ENCODE results near the gene OSBPL2.

Gene OSBPL2

GRCh38 chr20:62262064-62262463 is 23.7 kb downstream of the OSBPL2 start:
- DNase-seq: no peak

- no peak for DNase-seq
Observed at GRCh38 chr20:62263396-62263795, 25.1 kb downstream of the OSBPL2 start.

GRCh38 chr20:62265365-62265764 is 27.0 kb downstream of the OSBPL2 start:
- DNase-seq: no peak

GRCh38 chr20:62266340-62266739 is 28.0 kb downstream of the OSBPL2 start:
- no peak for DNase-seq

- DNase-seq: no peak
Observed at GRCh38 chr20:62266851-62267250, 28.5 kb downstream of the OSBPL2 start.

GRCh38 chr20:62267543-62267942 is 29.2 kb downstream of the OSBPL2 start:
- no peak for DNase-seq

- DNase-seq: no peak
Observed at GRCh38 chr20:62268228-62268900, 30.0 kb downstream of the OSBPL2 start.

- DNase-seq: no peak
Observed at GRCh38 chr20:62269378-62269777, 31.1 kb downstream of the OSBPL2 start.

GRCh38 chr20:62269871-62270270 is 31.6 kb downstream of the OSBPL2 start:
- DNase-seq: no peak

- no peak for DNase-seq
Observed at GRCh38 chr20:62272200-62272599, 33.9 kb downstream of the OSBPL2 start.

- no peak for DNase-seq
Observed at GRCh38 chr20:62273416-62273815, 35.1 kb downstream of the OSBPL2 start.

GRCh38 chr20:62274332-62274950 is 36.1 kb downstream of the OSBPL2 start:
- no peak for DNase-seq

GRCh38 chr20:62275219-62275618 is 36.9 kb downstream of the OSBPL2 start:
- DNase-seq: no peak

GRCh38 chr20:62276439-62276838 is 38.1 kb downstream of the OSBPL2 start:
- no peak for DNase-seq

- no peak for DNase-seq
Observed at GRCh38 chr20:62277253-62277652, 38.9 kb downstream of the OSBPL2 start.

GRCh38 chr20:62280303-62280702 is 42.0 kb downstream of the OSBPL2 start:
- no peak for DNase-seq

GRCh38 chr20:62281161-62281933 is 43.0 kb downstream of the OSBPL2 start:
- peak; percentile 78 for DNase-seq

GRCh38 chr20:62282103-62282502 is 43.8 kb downstream of the OSBPL2 start:
- DNase-seq: no peak

- DNase-seq: no peak
Observed at GRCh38 chr20:62282877-62283503, 44.7 kb downstream of the OSBPL2 start.

GRCh38 chr20:62284448-62284847 is 46.1 kb downstream of the OSBPL2 start:
- no peak for DNase-seq

GRCh38 chr20:62285151-62285550 is 46.8 kb downstream of the OSBPL2 start:
- DNase-seq: no peak

- no peak for DNase-seq
Observed at GRCh38 chr20:62285722-62286121, 47.4 kb downstream of the OSBPL2 start.

GRCh38 chr20:62286493-62287064 is 48.3 kb downstream of the OSBPL2 start:
- no peak for DNase-seq

Data from NCI-H510A treated with DMSO at 0.1 percent for 48 hours (cell line).